ENCODE measurements around the gene SAMD14.

SAMD14 gene

GRCh38 chr17:50096758-50097157 is 33.2 kb downstream of the SAMD14 start:
- no peak for DNase-seq

- no peak for DNase-seq
Observed at GRCh38 chr17:50096092-50096491, 33.9 kb downstream of the SAMD14 start.

DNA sequence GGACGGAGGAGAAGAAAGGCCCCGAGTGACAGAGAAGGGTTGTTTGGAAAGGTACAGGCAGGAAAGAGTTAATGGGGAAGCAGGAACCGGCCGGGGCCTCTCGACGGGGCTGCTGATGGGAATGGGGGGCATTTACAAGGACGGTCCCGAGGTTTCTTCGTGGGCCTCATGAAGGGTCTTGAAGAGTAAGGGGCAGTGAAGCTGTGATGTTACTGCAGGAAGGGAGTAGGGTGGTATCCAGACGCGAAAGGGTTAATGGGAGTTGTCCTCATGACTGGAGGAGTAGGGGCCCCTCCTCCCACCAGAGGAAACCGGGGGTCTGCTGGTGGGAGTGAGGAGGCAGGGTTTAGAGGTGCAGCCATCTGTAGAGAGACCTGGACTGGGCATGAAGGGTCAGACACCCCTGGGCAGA is 34.3 kb downstream of the SAMD14 start:
- peak; percentile 64 for DNase-seq

GRCh38 chr17:50094753-50095619 is 35.0 kb downstream of the SAMD14 start, which contains the start of gene PDK2:
Gene PDK2, plus strand, starts transcription at chr17:50095351. Its CDS starts 85 bp downstream, at chr17:50095436.
- peak; percentile 88 for DNase-seq

GRCh38 chr17:50094243-50094752 is 35.7 kb downstream of the SAMD14 start:
- peak; percentile 90 for DNase-seq

DNA sequence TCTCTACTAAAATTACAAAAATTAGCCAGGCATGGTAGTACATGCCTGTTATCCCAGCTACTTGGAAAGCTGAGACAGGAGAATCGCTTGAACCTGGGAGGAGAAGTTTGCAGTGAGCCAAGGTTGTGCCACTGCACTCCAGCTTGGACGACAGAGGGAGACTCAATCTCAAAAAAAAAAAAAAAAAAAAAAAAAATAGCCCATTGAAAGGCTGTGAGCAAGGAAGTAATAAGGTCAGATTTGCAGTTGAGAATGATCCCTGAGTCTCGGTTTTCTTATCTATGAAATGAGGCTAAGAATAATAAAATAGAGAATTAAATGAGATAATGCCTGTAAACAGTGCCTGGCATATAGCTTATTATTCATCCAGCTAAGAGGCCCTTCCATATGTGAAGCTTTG is 36.2 kb downstream of the SAMD14 start:
- no peak for DNase-seq

DNA sequence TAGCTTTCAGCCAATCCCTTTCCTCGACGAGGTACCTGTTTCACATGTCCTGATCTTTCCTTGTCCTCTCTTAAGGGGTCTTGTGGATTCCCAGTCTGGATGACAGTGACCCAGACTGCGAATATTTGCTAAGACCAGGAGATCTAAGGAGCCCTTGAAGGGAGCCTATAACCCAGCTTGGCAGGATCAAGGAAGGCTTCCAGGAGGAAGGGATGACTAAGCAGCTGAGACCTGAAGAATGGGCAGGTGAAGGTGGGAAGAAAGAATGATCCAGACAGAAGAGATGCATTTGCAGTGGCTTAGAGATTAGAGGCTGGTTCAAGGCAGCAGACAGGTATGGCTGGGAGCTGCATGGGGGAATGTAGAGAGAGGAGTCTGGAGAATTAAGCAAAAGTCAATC is 36.7 kb downstream of the SAMD14 start:
- DNase-seq = no peak

DNA sequence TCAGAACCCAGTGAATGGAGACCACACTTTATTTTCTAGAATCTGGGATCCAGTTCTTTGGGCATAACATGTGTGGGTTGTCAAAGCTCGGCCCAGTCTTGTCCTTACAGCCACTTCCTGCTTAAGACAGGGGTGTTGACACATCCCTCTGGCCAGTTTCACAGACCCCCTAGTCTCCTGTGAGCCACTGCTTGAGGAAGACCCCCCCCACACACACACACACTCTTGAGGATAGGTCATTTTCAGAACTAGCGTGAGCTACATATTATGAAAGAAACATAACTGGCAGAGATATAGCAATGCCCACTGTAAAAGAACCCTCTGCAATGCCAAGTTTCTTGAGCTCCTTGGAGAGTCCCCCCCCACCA is 38.1 kb downstream of the SAMD14 start:
- no peak for DNase-seq

- DNase-seq = no peak
Observed at GRCh38 chr17:50090971-50091917, 38.7 kb downstream of the SAMD14 start.

GRCh38 chr17:50090071-50090470 is 39.9 kb downstream of the SAMD14 start:
- no peak for DNase-seq

GRCh38 chr17:50088952-50089825 is 40.8 kb downstream of the SAMD14 start:
- no peak for DNase-seq

GRCh38 chr17:50087912-50088405 is 42.0 kb downstream of the SAMD14 start:
- no peak for DNase-seq

- peak; percentile 67 for DNase-seq
Observed at GRCh38 chr17:50087246-50087911, 42.6 kb downstream of the SAMD14 start.

- DNase-seq = no peak
Observed at GRCh38 chr17:50081757-50082156, 48.2 kb downstream of the SAMD14 start.

- no peak for DNase-seq
Observed at GRCh38 chr17:50080827-50081226, 49.1 kb downstream of the SAMD14 start.

DNA sequence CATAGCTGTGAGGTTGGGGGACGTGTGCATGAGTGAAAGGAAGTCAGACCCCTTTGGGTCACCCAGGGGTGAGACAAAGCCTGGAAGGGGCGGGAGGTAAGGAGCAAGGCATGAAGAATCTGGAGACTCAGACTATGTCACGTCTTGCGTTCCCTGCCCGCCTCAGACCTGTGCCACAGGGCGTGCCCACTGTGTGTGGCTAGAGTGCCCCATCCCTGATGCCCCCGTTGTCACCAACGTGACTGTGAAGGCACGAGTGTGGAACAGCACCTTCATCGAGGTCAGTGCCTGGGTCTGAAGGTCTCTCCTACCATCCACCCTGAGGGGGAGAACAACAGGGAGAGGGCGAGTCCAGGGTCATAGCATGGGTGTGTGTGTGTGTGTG is 49.9 kb downstream of the SAMD14 start:
- no peak for DNase-seq

- DNase-seq = no peak
Observed at GRCh38 chr17:50079334-50080095, 50.4 kb downstream of the SAMD14 start.

- no peak for DNase-seq
Observed at GRCh38 chr17:50078430-50078829, 51.5 kb downstream of the SAMD14 start.

- peak; percentile 54 for DNase-seq
Observed at GRCh38 chr17:50076591-50077235, 53.2 kb downstream of the SAMD14 start.

- DNase-seq = no peak
Observed at GRCh38 chr17:50076221-50076590, 53.8 kb downstream of the SAMD14 start.

Data from right kidney (tissue), 1 donor.